GM20000 (cell line): Measurements from ENCODE around the gene GEMIN2.
"Not testable (repeated sequence)": the region's sequence is repeated elsewhere in the genome, so short reads cannot be mapped to it uniquely, and the experiment has no call there.

Experiments used
- DNase-seq: peaks from one replicate; pipeline ENCODE4 v3.0.0; 2012; ENCODE audit warnings: low spot score
- CTCF ChIP-seq: IDR thresholded peaks from 2 replicates; pipeline ENCODE4 v1.5.1; 2012; ENCODE audit warnings: mild to moderate bottlenecking, control low read depth; ENCODE audit errors: extremely low read depth, missing control alignments

The GEMIN2 gene

GRCh38 chr14:39102969-39103957 lies 10.9 kb upstream of the GEMIN2 start, which contains the start of gene SEC23A:
Gene SEC23A (minus strand): TSS chr14:39103235. CDS start chr14:39096118, 7,117 bp downstream.
- peak; percentile 92 for DNase-seq

GRCh38 chr14:39104078-39104801 lies 9.9 kb upstream of the GEMIN2 start:
- DNase-seq, result not testable (repeated sequence)

More at GRCh38 chr14:39102969-39103957, 10.9 kb upstream of the GEMIN2 start, which contains the start of gene SEC23A:
- TF ChIP-seq CTCF, result no peak

DNA sequence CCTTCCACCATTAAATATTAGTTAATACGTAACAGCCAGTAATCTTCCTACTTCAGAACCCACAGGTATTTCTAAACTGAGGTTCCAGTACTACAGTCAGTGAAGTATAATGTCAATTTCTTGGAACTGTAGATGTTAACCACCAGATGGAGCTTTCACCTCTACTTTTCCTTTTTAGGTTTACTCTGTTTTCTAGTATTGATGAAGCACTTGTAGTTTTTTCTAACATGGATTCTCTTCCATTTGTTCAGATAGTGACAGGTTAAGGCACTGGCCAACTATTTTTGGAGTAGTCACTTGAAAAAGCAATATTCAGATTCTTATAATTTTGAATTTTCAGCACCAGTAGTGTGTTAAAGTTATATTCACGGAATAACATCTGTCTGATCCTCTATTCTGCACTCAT lies 6.5 kb upstream of the GEMIN2 start:
- DNase-seq, result peak; percentile 56
- peak; percentile 42 for TF ChIP-seq CTCF

DNA sequence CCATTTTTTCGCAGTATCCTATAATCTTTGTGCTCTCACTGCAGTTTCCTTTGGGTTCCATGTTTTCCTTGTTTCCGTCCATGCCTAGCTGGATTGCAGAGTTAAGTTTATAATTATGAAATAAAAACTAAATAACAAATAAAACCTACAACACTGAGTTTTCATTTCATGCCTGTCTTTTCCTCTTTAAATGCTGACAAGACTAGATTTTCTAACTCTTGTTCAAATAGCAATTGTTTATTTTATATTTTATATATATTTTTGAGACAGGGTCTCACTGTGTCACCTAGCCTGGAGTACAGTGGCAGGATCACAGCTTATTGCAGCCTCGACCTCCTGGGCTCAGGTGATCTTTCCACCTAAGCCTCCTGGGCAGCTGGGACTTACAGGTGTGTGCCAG lies 5.3 kb upstream of the GEMIN2 start:
- TF ChIP-seq CTCF, result no peak
- no peak for DNase-seq

GRCh38 chr14:39109893-39110715 lies 4.0 kb upstream of the GEMIN2 start:
- DNase-seq, result peak; percentile 23
- no peak for TF ChIP-seq CTCF

- no peak for DNase-seq
- no peak for TF ChIP-seq CTCF
Measured at GRCh38 chr14:39113685-39114072, 444 bp upstream of the GEMIN2 start.

DNA sequence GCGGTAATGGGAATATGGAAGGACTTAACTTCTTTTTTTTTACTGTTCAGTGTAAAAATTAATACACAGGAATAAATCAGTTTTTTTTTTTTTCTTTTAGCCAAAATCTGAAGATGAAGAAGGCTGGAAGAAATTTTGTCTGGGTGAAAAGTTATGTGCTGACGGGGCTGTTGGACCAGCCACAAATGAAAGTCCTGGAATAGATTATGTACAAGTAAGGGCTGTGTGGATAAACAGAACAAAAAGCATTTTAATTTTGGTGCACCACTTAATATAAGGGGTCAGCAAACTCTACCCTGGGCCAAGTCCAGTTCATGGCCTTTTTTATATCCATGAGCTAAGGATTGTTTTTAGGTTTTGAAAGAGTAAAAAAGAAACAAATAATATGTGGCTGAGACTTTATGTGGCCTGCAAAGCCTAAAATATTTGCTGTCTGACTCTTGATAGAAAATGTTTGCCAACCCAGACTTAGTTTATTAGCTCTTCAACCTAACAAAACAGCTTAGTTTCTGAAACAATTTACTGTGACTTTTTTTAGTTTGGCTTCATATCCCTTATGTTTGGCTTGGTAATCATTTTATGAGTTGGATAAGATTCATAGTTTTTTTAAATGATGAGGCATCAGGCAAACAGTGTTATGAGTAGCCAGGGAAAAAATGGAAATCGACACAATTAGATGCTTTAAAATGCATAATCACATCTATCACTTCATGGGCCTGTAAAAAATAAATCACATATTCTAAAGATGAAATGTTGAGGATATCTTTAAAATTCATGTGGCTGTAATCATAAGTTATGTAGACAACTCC lies 8.4 kb downstream of the GEMIN2 start:
- TF ChIP-seq CTCF, result no peak
- no peak for DNase-seq

GRCh38 chr14:39137835-39138234 lies 23.7 kb downstream of the GEMIN2 start:
- DNase-seq, result not testable (repeated sequence)
